ENCODE measurements around the gene MEF2A.

GRCh38 chr15:99603828-99604227 lies 38.0 kb downstream of the MEF2A start:
- no peak for TF ChIP-seq CTCF (IDR thresholded peaks at IDR 0.05; ENCODE audit: low read length)
- no peak for TF ChIP-seq EZH2 (IDR thresholded peaks at IDR 0.05; ENCODE audit: borderline replicate concordance, low read length)

All from OCI-LY1 (cell line).